NCI-H1930 (cell line): ENCODE results near the gene HS6ST1.

Experiments used
- DNase-seq, 2 experiments: peaks; one replicate each; lab custom pipeline; 2025; lab: John Stamatoyannopoulos, UW

Gene HS6ST1

GRCh38 chr2:128282246-128282975, 36.3 kb downstream of the HS6ST1 start:
- no peak for DNase-seq

DNA sequence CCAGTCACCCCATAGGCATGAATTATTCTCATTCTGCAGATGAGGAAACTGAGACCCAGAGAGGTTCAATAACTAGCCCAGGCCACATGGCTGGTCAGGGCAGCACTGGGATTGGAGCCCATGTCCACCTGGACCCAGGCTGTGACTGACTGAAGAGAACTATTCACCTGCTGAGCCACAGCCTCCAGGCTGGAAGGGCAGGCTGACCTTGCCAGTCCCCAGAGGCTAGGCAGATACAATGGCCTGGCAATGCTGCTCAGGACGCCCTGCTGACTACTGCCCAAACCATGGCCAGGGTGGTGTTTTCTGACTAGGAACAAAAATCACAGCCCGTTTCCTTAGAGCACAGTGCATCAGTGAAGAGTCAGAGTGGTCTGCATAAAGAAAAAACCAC, 36.8 kb downstream of the HS6ST1 start:
- no peak for DNase-seq

DNA sequence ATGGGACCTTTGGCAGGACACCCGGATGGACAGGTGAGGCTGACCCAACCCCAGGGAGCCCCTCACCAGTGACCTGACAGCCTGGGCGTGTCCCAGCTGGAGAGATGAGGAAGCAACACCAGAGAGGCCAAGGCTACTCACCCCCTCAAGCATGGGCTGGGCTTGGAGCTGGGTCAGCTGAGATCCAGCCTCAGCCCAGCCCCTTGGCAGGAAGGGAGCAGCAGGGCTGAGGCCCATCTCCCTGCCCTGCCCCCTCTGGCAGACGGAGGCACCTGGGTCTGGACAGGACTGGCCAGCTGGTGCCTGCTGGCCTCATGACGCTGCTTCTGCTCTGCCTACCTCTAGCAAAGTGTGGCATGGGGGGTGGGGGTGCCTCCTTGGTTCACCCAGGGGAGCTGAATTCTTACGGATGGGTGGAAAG, 37.8 kb downstream of the HS6ST1 start:
- no peak for DNase-seq

- DNase-seq = no peak
These were observed 38.4 kb downstream of the HS6ST1 start for GRCh38 chr2:128280158-128280871.

DNA sequence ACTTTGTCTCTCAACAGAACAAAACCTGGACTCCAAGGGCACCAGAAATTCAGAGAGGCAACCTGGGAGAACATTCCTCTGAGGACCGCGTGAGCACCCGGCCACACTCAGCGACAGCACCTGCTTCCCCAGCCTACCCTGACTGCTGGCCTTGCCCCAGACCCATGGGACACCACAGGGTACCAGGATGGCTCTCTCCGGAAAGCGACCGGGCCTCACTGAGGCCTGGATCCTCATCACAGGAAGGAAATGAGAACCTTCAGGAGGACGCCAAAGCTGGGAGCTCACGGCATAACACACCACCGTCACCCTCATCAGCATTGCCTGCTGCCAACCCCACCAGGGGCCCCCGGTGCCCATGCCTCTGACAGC, 38.9 kb downstream of the HS6ST1 start:
- DNase-seq = no peak

- DNase-seq = no peak
These were observed 39.7 kb downstream of the HS6ST1 start for GRCh38 chr2:128279009-128279408.

DNA sequence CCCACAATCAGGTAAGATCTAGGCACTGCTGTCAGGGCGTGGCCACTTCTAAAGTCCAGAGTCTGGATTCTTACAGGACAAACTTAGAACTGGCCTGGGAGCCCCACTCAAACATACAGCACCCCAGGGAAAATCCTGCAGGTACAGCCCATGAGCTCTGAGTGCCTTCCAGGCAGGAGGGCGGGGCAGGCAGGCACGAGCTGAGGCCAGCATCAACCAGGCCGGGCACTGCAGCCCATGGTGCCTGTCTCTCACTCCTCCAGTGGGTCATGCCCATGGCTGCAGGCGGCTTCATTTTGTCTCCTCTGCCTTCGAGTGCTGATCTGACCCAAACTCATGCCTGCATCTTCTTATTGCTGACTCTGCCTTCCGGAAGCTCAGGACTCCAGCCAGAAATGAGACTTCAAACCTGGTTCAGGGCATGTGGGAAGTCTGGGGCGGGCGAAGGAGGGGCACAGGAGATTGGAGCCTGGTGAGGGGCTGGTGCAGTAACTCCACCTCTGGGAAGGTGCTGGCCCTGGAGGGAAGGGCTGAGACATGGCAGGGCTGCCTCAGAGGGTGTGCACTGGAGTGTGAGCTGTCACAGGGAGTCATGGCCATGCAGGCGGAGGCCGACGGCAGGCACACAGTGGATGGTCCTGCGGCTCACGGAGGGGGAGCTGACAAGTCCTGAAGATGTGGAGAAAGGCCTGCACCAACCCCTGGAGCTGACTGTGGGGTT, 40.5 kb downstream of the HS6ST1 start:
- no peak for DNase-seq

GRCh38 chr2:128276878-128277675, 41.6 kb downstream of the HS6ST1 start:
- DNase-seq = no peak

GRCh38 chr2:128275498-128276045, 43.1 kb downstream of the HS6ST1 start:
- no peak for DNase-seq

DNA sequence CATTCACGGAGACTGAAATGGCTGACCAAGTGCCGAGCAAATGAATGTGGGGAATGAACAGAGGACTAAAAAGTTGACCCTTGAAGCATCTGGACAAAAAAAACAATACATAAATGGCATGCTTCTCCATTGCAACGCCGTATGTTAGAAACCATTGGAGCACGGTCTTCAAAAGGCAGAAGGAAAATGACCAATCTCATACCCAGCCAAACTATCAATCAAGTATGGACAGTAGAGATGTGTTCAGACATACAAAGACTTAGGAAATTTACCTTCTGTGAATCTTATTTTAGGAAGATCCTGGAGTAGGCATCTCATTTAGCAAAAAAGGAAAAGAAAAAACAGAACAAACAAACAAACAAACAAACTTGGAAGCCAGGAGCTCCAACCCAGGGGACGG, 44.5 kb downstream of the HS6ST1 start:
- DNase-seq = no peak

GRCh38 chr2:128273469-128274081, 45.1 kb downstream of the HS6ST1 start:
- no peak for DNase-seq

DNA sequence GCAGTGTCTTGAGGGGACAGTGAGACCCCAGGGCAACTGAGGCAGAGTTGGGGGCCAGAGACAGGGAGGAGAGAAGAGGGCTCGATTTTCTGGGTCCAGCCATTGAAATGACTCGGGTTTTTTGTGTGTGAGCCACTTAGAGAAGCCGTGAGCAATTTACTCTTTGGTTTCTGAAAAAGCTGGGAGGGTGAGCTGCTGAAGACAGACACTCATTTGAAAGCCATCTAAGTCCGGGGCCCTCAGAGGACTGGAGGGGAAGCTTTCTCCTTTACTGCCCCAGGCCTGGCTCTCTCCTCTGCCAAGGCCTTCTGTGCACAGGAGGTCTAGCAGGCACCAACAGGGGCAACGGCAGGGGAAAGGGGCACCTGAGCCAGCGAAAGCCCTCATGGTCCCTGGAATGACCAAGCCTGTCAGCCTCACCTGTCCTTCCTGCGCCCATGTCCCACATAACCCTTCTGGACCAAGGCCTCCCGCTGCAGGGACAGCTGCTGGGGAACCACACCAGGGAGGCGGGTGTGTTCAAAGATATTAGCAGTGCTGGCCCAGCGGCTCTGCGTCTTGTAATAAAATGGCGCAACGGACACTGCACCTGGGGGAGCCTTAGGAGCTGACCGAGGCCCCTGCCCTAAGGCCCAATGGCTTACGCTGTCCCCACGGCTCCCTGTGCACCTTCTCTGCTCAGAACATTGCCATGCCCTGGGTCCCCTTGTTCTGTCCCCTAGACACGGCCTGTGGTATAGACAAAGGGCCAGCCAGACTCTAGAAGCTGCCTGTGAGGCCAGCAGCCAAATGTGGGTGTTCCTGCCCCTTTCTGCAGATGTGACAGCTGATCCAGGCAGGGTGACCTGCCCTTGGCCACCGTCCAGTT, 45.8 kb downstream of the HS6ST1 start:
- DNase-seq = no peak

DNA sequence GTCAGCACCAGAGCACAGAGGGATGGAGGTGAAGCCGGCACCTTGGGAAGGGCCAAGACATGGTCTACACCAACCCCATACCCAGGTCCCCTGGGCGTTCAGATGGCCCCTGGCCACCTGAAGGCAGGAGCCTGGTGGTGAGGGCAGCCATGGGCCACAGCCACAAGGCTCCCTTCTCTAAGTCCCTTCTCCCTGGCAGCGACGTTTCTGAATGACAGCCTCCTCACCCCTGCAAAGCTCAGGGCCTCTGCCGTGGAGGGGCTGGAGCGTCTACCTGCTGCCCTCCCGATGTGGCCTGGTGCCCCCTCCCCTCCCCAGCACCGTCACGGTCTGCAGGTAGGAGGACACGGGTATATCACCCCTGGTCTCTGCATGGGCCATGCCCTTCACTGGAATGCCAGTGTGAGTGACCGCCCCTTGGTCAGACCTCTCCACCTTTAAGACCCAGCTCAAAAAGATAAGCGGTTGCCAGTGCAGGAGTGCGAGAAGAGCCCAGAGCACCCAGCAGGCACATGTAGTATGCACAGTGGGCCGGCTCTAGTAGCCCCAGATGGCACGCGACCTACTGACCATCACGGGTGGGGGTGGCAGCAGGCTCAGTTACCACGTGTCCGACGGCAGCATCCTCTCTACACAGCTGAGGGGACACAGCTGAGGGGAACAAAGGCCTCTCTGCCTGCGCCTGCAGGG, 46.6 kb downstream of the HS6ST1 start:
- no peak for DNase-seq

DNA sequence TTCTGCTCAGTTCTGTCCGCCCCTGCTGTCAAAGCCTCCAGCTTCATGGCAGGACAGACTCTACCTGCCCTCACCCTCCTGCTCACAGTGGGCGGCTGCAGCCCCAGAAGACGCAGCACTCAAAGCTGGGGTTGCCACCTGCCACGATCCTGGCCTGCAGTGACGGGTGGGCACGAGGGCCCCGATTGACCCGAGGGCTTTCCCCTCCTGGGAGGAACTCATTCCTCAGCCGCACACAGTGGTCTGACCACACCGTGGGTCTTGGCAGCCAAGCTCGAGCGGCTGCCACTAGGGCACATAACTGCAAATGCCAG, 47.1 kb downstream of the HS6ST1 start:
- DNase-seq = no peak

DNA sequence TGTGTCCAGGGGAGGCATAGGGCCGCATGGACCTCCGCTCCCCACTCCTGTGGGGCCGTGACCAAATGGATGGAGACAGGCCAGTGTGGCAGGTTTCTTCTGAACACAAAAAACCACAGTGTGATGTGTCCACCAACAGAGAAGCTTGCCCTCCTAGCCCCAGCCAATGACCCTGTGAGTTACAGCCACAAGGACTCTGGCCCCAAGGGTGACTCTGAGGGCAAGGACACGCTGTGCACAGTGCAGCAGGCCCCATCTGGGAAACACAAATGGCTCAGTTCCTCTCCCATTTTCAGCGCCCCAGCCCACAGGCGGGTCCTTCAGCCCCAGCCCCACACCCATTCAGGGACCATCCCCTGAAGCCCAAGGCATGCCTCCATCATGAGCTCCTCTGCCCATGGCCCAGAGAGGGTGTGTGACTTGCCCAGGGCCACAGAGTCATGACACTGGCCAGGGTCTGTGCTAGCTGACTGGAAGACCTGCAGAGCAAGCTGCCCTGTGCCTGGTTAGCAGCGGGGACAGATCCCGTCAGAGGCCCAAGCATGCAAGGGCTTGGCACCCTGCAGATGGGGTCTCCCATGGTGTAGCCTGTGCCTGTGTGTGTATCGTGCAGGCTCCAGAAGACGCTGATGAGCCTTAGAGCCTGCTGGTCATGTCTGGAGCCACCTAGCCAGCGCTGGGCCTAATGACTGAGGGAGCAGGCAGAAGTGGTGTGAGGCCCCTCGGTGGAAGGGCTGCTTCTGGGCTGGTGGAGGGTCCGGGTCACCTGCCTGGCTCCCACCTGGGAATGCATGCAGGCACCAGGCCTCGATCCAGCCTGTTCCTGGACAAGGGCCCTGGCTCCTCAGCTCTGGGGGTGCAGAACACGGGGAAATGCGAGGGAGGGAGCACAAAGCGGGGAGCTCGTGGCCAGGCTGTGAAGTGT, 47.7 kb downstream of the HS6ST1 start:
- no peak for DNase-seq

DNA sequence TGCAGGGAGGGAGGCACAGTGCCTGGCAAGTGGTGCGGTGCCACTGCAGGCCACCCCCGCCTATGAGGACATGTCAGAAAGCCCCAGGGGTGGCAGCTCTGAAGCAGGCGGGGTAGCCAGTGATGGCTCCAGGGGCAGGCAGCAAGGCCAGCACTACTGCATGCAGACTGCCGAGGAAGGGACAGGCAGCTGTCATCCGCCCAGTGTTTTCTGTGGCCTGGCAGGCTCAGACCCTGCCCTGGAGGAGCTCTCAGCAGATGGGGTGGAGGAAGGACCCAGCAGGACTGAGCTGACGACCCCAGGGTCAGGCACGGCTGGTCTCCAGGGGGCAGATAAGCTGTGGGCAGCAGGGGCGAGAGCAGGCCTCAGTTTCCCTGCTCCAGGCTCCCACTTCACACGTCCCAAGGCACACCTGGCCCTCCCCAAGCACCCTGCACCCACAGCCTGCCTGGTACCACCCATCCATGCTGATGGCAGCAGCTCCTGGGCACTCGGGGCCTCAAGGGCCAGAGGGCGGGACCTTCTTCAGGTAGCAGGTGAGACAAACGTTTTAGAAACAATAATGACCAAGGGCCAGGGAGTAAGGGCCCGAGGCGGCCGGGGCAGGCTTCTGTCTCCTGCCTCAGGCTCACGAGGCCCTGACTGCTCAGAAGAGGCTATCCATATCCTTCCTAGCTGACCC, 48.5 kb downstream of the HS6ST1 start:
- no peak for DNase-seq

DNA sequence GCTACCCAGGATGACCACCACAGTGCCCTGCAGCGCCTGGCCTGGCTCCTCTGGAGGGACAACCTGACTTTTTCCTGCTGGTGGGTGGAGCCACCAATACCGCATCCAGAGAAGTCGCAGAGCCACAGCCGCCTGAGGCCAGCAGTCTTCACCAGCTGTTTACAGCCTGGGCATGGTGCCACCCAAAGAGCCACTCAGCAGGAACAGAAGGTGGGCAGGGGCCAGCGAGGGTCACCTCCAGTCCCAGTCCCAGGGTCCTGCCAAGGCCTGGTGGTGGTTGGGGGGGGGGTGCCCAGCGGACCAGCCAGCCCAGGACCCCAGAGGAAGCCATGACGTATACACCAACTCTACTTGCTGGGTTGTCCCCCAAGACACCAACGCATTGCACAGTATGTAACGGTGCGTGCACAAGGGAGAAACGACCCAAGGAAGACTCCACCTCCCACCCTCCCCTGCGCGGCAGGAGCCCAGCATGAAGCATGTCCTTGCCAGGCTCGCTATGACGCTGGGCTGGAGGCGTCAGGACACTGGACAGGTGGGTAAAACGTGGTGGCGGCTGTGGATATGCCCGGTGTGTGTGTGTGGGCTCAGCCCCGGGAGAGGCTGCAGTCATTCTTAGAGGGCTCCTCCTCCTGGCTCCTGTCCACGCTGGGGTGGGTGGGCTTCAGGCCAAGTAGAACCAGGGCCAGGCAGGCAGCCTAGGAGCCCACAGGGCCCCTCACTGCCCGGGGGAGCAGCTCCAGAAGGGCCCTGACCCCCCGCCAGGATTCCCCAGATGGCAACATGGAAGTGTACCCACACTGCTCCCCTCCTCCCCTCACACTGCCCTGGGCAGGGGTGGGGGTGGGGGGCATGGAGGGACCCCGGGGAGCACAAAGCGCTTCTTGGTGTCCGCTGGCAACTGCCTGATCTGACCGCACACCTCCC, 49.3 kb downstream of the HS6ST1 start:
- no peak for DNase-seq
